ENCODE results near the gene IQCN.

GRCh38 chr19:18216789-18217188 is 57.5 kb downstream of the IQCN start:
- no peak for TF ChIP-seq CTCF (IDR thresholded peaks at IDR 0.05 in 8 of 11, conservative IDR thresholded peaks at IDR 0.05 in 3 of 11)
- no peak for TF ChIP-seq POLR2A (IDR thresholded peaks at IDR 0.05)

All from spleen (tissue), 7 donors.